Nephron progenitor cell (in vitro differentiated cells): ENCODE data around the gene DNAJC17.
A peak's percentile ranks its signal among the peaks of the same experiment; 100 is the strongest.

Experiments used
- DNase-seq: peaks from one replicate; pipeline ENCODE4 v3.0.0; 2021
- H3K27ac Mint-ChIP-seq: 2 replicates; pipeline ENCODE4 v1.8.0; 2021; ENCODE audit warnings: mild to moderate bottlenecking, moderate library complexity, mixed read lengths
- H3K27me3 Mint-ChIP-seq: 2 replicates; pipeline ENCODE4 v1.8.0; 2021; ENCODE audit warnings: mild to moderate bottlenecking, low read depth, mixed read lengths; ENCODE audit not compliant: poor library complexity
- H3K36me3 Mint-ChIP-seq: 2 replicates; pipeline ENCODE4 v1.8.0; 2021; ENCODE audit warnings: low read depth, mixed read lengths
- H3K4me1 Mint-ChIP-seq: 2 replicates; pipeline ENCODE4 v1.8.0; 2021; ENCODE audit warnings: mixed read lengths
- H3K4me3 Mint-ChIP-seq: 2 replicates; pipeline ENCODE4 v1.8.0; 2021; ENCODE audit warnings: mild to moderate bottlenecking, moderate library complexity, mixed read lengths
- H3K9me3 Mint-ChIP-seq: 2 replicates; pipeline ENCODE4 v1.8.0; 2021; ENCODE audit warnings: mild to moderate bottlenecking, moderate library complexity, mixed read lengths
- TF ChIP-seq, protein P1 (sequence below): fragments of 200-600 bp; sonication (generic); IDR thresholded peaks from 2 replicates; pipeline ENCODE4 v1.5.0; 2021; ENCODE audit warnings: antibody characterized with exemption

Gene DNAJC17

DNA sequence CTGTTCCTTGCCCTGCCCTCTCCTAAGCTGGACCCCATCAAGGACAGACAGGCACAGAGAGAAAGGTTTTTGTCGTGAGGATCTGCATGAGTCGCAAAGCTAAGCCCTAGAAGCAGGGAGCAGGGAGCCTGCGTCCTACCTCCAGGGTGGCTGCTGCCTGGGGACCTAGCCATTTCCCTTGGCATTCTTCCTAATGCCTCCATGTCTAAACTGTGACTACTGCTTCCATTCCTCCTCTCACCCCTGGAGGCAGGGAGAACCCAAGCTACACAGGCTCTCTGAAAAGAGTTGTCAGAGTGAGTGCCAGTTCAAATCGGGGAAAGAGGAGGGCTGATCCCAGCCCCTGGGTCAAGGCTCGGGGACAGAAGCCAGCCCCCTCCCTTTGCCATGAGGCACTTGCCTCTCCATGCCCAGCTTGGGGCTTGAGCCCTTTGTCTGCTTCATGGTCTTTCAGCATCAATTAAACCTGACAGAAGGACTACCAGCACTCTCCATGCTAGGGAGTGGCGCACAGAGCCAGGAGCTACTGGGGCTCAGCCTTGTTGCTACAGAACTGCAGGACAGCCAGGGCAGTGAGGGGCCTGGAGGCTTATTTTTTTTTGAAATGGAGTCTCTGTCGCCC lies 41.0 kb downstream of the DNAJC17 start:
- no peaks in the 10 kb centered on the region for H3K9me3 Mint-ChIP-seq
- no peak for DNase-seq
- H3K36me3 Mint-ChIP-seq, result no peaks in the 10 kb centered on the region
- H3K27ac Mint-ChIP-seq, result peak overlapping the region; percentile 45
- peaks cover 7% of the 10 kb centered on the region for H3K27me3 Mint-ChIP-seq
- TF ChIP-seq, protein P1, sequence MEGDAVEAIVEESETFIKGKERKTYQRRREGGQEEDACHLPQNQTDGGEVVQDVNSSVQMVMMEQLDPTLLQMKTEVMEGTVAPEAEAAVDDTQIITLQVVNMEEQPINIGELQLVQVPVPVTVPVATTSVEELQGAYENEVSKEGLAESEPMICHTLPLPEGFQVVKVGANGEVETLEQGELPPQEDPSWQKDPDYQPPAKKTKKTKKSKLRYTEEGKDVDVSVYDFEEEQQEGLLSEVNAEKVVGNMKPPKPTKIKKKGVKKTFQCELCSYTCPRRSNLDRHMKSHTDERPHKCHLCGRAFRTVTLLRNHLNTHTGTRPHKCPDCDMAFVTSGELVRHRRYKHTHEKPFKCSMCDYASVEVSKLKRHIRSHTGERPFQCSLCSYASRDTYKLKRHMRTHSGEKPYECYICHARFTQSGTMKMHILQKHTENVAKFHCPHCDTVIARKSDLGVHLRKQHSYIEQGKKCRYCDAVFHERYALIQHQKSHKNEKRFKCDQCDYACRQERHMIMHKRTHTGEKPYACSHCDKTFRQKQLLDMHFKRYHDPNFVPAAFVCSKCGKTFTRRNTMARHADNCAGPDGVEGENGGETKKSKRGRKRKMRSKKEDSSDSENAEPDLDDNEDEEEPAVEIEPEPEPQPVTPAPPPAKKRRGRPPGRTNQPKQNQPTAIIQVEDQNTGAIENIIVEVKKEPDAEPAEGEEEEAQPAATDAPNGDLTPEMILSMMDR, result no peak
- H3K4me1 Mint-ChIP-seq, result peaks cover 54% of the 10 kb centered on the region
- H3K4me3 Mint-ChIP-seq, result no peak overlapping the region

DNA sequence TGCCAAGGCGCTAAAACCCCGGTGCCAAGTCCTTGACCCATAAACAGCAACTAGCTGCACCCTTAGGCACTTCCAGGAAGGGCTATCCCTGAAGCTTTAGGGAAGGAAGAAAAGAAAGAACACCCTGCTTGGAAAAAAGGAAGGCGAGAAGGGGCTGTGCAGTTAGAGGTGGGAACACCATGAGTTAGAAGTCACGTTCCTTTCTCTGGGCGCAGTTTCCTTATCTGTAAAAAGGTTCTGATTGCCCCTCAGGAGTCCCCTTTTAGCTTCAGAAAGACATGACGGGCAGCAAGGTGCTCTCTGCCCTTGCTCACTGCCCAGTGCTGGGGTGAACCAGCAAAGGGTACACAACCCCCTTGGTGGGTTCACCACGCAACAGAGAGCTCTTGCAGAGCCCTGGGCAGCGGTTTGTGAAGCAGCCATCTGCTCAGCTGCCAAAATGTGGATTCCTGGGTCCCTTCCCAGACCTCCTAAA lies 42.6 kb downstream of the DNAJC17 start:
- peaks cover 7% of the 10 kb centered on the region for H3K27me3 Mint-ChIP-seq
- peak overlapping the region; percentile 85 for H3K4me3 Mint-ChIP-seq
- H3K4me1 Mint-ChIP-seq, result peaks cover 59% of the 10 kb centered on the region
- TF ChIP-seq, protein P1, result no peak
- no peaks in the 10 kb centered on the region for H3K9me3 Mint-ChIP-seq
- DNase-seq, result no peak
- H3K27ac Mint-ChIP-seq, result no peak overlapping the region
- no peaks in the 10 kb centered on the region for H3K36me3 Mint-ChIP-seq

DNA sequence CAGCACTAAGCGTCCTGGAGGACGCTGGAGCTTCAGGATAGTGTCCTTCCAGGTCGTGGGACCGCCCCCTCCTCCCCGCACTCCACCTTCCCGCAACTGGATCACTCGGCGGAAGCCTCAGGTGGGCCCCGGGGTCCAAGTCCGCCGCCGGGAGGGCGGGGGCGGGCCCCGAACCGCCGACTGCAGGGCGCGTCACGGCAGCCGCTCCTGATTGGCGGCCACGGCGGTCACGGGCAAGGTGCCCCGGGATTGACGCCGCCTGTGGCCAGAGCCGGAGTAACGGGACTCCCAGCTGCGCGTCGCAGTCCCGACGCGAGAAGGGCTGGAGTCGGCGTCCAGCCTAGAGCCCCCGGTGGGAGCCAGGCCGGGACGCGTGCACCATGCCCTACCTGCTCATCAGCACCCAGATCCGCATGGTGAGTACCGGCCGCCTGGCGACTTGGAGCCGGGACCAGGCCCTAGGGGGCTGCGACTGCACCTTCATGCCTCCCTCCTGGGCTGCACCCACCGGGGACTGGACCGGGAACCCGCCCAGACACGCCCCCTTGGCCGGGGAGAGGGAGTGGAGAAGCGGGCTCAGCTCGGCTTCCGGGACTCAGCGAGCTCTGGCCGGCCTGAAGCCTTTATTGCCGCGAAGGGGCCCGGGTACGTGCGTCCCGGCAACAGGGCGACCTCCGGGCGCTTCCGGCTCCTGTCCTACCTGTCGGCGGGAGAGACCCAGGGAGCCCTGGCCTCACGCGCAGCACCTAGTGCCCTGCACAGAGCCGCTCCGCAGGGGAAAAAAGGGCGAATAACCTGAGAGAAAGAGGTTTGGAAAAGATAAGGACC lies 43.3 kb downstream of the DNAJC17 start, which contains the start of gene GCHFR:
Gene GCHFR (plus strand): TSS at position 268 of the 828 bp plus-strand sequence. CDS start 113 bp downstream, at position 381.
- peak within 1 kb of the TSS; percentile 85 for H3K4me3 Mint-ChIP-seq
- H3K9me3 Mint-ChIP-seq, result no peaks in the 10 kb centered on the region
- TF ChIP-seq, protein P1, result peak; percentile 40
- H3K27me3 Mint-ChIP-seq, result peaks cover 7% of the 10 kb centered on the region
- peak; percentile 82 for DNase-seq
- H3K36me3 Mint-ChIP-seq, result no peaks in the 10 kb centered on the region
- H3K27ac Mint-ChIP-seq, result peak within 1 kb of the TSS; percentile 68
- H3K4me1 Mint-ChIP-seq, result peaks cover 55% of the 10 kb centered on the region

DNA sequence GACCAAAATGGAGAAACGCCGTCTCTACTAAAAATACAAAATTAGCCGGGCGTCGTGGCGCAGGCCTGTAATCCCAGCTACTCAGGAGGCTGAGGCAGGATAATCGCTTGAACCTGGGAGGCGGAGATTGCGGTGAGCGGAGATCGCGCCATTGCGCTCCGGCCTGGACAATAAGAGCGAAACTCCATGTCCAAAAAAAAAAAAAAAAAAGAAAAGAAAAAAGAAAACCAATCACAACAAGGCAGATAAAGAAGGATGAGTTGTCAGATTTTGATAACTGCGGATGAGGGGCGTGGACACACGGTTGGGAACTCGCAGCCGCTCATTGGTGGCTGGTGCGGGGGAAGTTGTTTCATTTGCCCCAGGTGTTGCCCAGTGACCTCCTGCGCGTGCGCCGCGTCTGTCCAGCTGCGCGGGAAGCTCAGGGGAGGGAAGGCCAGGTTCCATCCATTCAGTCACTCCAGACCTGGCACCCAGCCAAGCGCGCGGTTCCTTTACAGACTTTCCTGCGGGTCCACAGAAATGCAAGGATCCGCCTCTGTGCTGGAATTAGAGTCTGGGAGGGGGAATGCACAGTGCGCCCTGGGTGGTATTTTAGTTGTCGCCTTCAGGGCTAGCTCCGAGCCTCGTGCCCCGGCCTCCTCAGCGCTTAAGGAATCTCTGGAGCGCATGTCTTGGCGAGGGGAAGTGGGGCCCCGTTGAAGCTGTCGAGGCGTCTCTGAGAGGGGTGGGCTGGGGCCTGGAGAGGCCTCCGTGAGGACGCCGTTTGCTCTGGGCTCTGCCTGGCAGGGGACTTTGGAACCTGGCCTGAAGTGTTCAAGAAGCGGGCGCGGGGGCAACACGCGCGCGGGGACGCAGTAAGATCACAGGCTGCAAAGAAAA lies 44.1 kb downstream of the DNAJC17 start:
- no peaks in the 10 kb centered on the region for H3K9me3 Mint-ChIP-seq
- peaks cover 7% of the 10 kb centered on the region for H3K27me3 Mint-ChIP-seq
- no peak for DNase-seq

DNA sequence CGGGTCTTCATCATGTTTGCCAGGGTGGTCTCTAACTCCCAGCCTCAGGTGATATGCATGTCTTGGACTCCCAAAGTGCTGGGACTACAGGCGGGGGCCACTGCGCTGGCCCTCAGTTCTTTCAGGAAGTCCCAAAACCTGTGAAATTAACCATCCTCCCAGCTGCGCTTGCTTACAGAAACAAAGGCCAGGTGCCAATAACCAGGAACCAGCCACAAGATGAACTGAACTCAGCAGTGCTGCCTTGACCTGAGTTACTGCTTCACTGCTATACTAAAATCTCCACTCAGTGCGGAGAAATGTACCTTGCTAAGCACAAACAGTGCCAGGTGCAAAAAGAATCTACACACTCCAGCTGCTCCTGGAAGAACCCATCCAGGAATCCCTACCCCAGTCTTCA lies 47.3 kb downstream of the DNAJC17 start:
- Mint-ChIP-seq H3K36me3 (no peaks in the 10 kb centered on the region), H3K4me1 (peaks cover 55% of the 10 kb centered on the region), H3K27ac (no peak overlapping the region), H3K27me3 (peaks cover 7% of the 10 kb centered on the region), H3K4me3 (no peak overlapping the region), H3K9me3 (no peaks in the 10 kb centered on the region)
- TF ChIP-seq, protein P1, result no peak
- DNase-seq, result no peak

More for the DNA sequence above, 44.1 kb downstream of the DNAJC17 start:
- peak overlapping the region; percentile 68 for H3K27ac Mint-ChIP-seq
- peaks cover 51% of the 10 kb centered on the region for H3K4me1 Mint-ChIP-seq
- H3K36me3 Mint-ChIP-seq, result no peaks in the 10 kb centered on the region
- TF ChIP-seq, protein P1, result no peak
- peak overlapping the region; percentile 85 for H3K4me3 Mint-ChIP-seq
